SK-N-SH treated with all-trans-retinoic acid at 6 μM for 48 hours (cell line): ENCODE results near the gene KCND1.

Experiments
- ATAC-seq: fragments of 200-7000 bp; cut with Tn5 transposase; 3 replicates; pipeline ENCODE4 v1.9.1; 2020; ENCODE audit warnings: mild to moderate bottlenecking, moderate library complexity
- ARNTL ChIP-seq: fragments of 450-650 bp; formaldehyde crosslinking; IDR thresholded peaks from 2 replicates; pipeline ENCODE4 v1.5.0; 2020; ENCODE audit warnings: low read depth, mild to moderate bottlenecking, moderate library complexity, borderline replicate concordance
- BACH2 ChIP-seq: fragments of 250-450 bp; sonication (Bioruptor Pico); IDR thresholded peaks from 2 replicates; pipeline ENCODE4 v1.9.0; 2021; ENCODE audit warnings: mild to moderate bottlenecking, borderline replicate concordance
- CREB5 ChIP-seq: fragments of 250-450 bp; sonication (Bioruptor Pico); IDR thresholded peaks from 2 replicates; pipeline ENCODE4 v1.5.1; 2020; ENCODE audit warnings: low read depth, mild to moderate bottlenecking, moderate library complexity
- CSDC2 ChIP-seq: fragments of 250-450 bp; sonication (Bioruptor Pico); IDR thresholded peaks from 2 replicates; pipeline ENCODE4 v1.5.0; 2020; ENCODE audit warnings: mild to moderate bottlenecking, moderate library complexity
- CSRNP3 ChIP-seq: fragments of 250-450 bp; sonication (Bioruptor Pico); IDR thresholded peaks from 2 replicates; pipeline ENCODE4 v1.5.1; 2021; ENCODE audit warnings: mild to moderate bottlenecking, moderate library complexity
- ESRRG ChIP-seq: fragments of 250-450 bp; sonication (Bioruptor Pico); IDR thresholded peaks from 2 replicates; pipeline ENCODE4 v1.6.1; 2021; ENCODE audit warnings: mild to moderate bottlenecking
- GLIS3 ChIP-seq: fragments of 250-450 bp; sonication (Bioruptor Pico); IDR thresholded peaks from 2 replicates; pipeline ENCODE4 v1.5.0; 2020; ENCODE audit warnings: mild to moderate bottlenecking, moderate library complexity
- ISL1 ChIP-seq: fragments of 250-450 bp; sonication (Bioruptor Pico); IDR thresholded peaks from 2 replicates; pipeline ENCODE4 v2.1.2; 2022; ENCODE audit warnings: mild to moderate bottlenecking, moderate library complexity
- OSR1 ChIP-seq: fragments of 250-450 bp; sonication (Bioruptor Pico); IDR thresholded peaks from 2 replicates; pipeline ENCODE4 v1.8.0; 2022; ENCODE audit warnings: moderate library complexity, mild to moderate bottlenecking, inconsistent platforms
- PATZ1 ChIP-seq: fragments of 250-450 bp; sonication (Bioruptor Pico); IDR thresholded peaks from 2 replicates; pipeline ENCODE4 v1.8.0; 2020; ENCODE audit warnings: mild to moderate bottlenecking, moderate library complexity, borderline replicate concordance
- POU6F1 ChIP-seq: fragments of 250-450 bp; sonication (Bioruptor Pico); IDR thresholded peaks from 2 replicates; pipeline ENCODE4 v1.8.0; 2021; ENCODE audit warnings: low read depth, mild to moderate bottlenecking, moderate library complexity, borderline replicate concordance
- PPARA ChIP-seq: fragments of 250-450 bp; sonication (Bioruptor Pico); IDR thresholded peaks from 2 replicates; pipeline ENCODE4 v1.5.0; 2020; ENCODE audit warnings: mild to moderate bottlenecking, borderline replicate concordance
- RARB ChIP-seq: fragments of 250-450 bp; sonication (Bioruptor Pico); IDR thresholded peaks from 2 replicates; pipeline ENCODE4 v1.8.0; 2021; ENCODE audit warnings: mild to moderate bottlenecking, moderate library complexity
- SNAI2 ChIP-seq: fragments of 250-450 bp; sonication (Bioruptor Pico); IDR thresholded peaks from 2 replicates; pipeline ENCODE4 v1.5.0; 2020; ENCODE audit warnings: mild to moderate bottlenecking, moderate library complexity
- TOX ChIP-seq: fragments of 250-450 bp; sonication (Bioruptor Pico); IDR thresholded peaks from 2 replicates; pipeline ENCODE4 v1.8.0; 2021; ENCODE audit warnings: mild to moderate bottlenecking, moderate library complexity, borderline replicate concordance
- TSHZ2 ChIP-seq: fragments of 250-450 bp; sonication (Bioruptor Pico); IDR thresholded peaks from 2 replicates; pipeline ENCODE4 v1.5.0; 2020; ENCODE audit warnings: mild to moderate bottlenecking, moderate library complexity
- ZC3H10 ChIP-seq: fragments of 250-450 bp; sonication (Bioruptor Pico); IDR thresholded peaks from 2 replicates; pipeline ENCODE4 v1.5.1; 2021; ENCODE audit warnings: mild to moderate bottlenecking, moderate library complexity
- ZFP3 ChIP-seq: fragments of 250-450 bp; sonication (Bioruptor Pico); IDR thresholded peaks from 2 replicates; pipeline ENCODE4 v1.5.0; 2020; ENCODE audit warnings: mild to moderate bottlenecking, moderate library complexity
- ZFP30 ChIP-seq: fragments of 450-650 bp; formaldehyde crosslinking; IDR thresholded peaks from 2 replicates; pipeline ENCODE4 v1.5.0; 2022; ENCODE audit warnings: mild to moderate bottlenecking, moderate library complexity
- ZNF565 ChIP-seq: fragments of 450-650 bp; formaldehyde crosslinking; conservative IDR thresholded peaks from 2 replicates; pipeline ENCODE4 v1.5.0; 2020; ENCODE audit warnings: low read depth, mild to moderate bottlenecking, moderate library complexity
- ZNF70 ChIP-seq: fragments of 450-650 bp; formaldehyde crosslinking; IDR thresholded peaks from 2 replicates; pipeline ENCODE4 v1.5.0; 2020; ENCODE audit warnings: mild to moderate bottlenecking, moderate library complexity
- ZNF8 ChIP-seq: fragments of 450-650 bp; formaldehyde crosslinking; IDR thresholded peaks from 2 replicates; pipeline ENCODE4 v1.5.0; 2020; ENCODE audit warnings: mild to moderate bottlenecking, moderate library complexity

The KCND1 gene

GRCh38 chrX:48996969-48997368 is 25.3 kb upstream of the KCND1 start:
- no peak for ATAC-seq
- TF ChIP-seq GLIS3 (CRISPR knock-in tag) (no peak), BACH2 (no peak), ZFP3 (no peak)

GRCh38 chrX:48992341-48992740 is 20.7 kb upstream of the KCND1 start:
- ATAC-seq = no peak
- TF ChIP-seq ZFP30 = no peak
- TF ChIP-seq ZNF70 (CRISPR knock-in tag) = no peak
- TF ChIP-seq GLIS3 (CRISPR knock-in tag) = no peak
- no peak for TF ChIP-seq OSR1 (CRISPR knock-in tag)
- TF ChIP-seq ESRRG = no peak
- no peak for TF ChIP-seq BACH2
- no peak for TF ChIP-seq ZNF8 (CRISPR knock-in tag)
- TF ChIP-seq TSHZ2 (CRISPR knock-in tag) = no peak
- TF ChIP-seq RARB (CRISPR knock-in tag) = no peak
- no peak for TF ChIP-seq ZC3H10 (CRISPR knock-in tag)
- TF ChIP-seq PATZ1 (CRISPR knock-in tag) = no peak
- no peak for TF ChIP-seq SNAI2
- no peak for TF ChIP-seq ZFP3
- TF ChIP-seq CREB5 (CRISPR knock-in tag) = no peak
- no peak for TF ChIP-seq ISL1
- TF ChIP-seq CSRNP3 (CRISPR knock-in tag) = no peak

GRCh38 chrX:48989483-48989882 is 17.8 kb upstream of the KCND1 start:
- TF ChIP-seq ZNF70 (CRISPR knock-in tag) = no peak
- no peak for TF ChIP-seq RARB (CRISPR knock-in tag)
- ATAC-seq = no peak

- no peak for ATAC-seq
- no peak for TF ChIP-seq SNAI2
- TF ChIP-seq PPARA (CRISPR knock-in tag) = no peak
- no peak for TF ChIP-seq OSR1 (CRISPR knock-in tag)
- TF ChIP-seq ZFP30 = no peak
- TF ChIP-seq ZNF8 (CRISPR knock-in tag) = no peak
- no peak for TF ChIP-seq CSDC2 (CRISPR knock-in tag)
- TF ChIP-seq PATZ1 (CRISPR knock-in tag) = no peak
- TF ChIP-seq ESRRG = no peak
- no peak for TF ChIP-seq ZFP3
- no peak for TF ChIP-seq ZNF565 (CRISPR knock-in tag)
- TF ChIP-seq TSHZ2 (CRISPR knock-in tag) = no peak
- TF ChIP-seq ARNTL (CRISPR knock-in tag) = no peak
- no peak for TF ChIP-seq POU6F1 (CRISPR knock-in tag)
- TF ChIP-seq ISL1 = no peak
- TF ChIP-seq TOX = no peak
Measured at GRCh38 chrX:48983896-48984295, 12.3 kb upstream of the KCND1 start.
